ES-I3 (cell line): Measurements from ENCODE around the gene PSMD8.
"Not testable (repeated sequence)": the region's sequence is repeated elsewhere in the genome, so short reads cannot be mapped to it uniquely, and the experiment has no call there.

Experiments
- H3K36me3 ChIP-seq: 2 replicates; pipeline ENCODE4 v1.6.1; 2013; ENCODE audit warnings: mild to moderate bottlenecking, low read length, control low read depth, moderate library complexity; ENCODE audit not compliant: insufficient read depth
- H3K4me1 ChIP-seq: 2 replicates; pipeline ENCODE4 v1.6.1; 2013; ENCODE audit warnings: mild to moderate bottlenecking, control low read depth, low read length; ENCODE audit not compliant: insufficient read depth
- H3K9ac ChIP-seq: 2 replicates; pipeline ENCODE4 v1.6.1; 2013; ENCODE audit warnings: low read depth, mild to moderate bottlenecking, low read length, moderate library complexity
- H3K9me3 ChIP-seq: 2 replicates; pipeline ENCODE4 v1.6.1; 2013; ENCODE audit warnings: mild to moderate bottlenecking, low read length, moderate library complexity; ENCODE audit not compliant: control insufficient read depth, insufficient read depth

PSMD8 gene

DNA sequence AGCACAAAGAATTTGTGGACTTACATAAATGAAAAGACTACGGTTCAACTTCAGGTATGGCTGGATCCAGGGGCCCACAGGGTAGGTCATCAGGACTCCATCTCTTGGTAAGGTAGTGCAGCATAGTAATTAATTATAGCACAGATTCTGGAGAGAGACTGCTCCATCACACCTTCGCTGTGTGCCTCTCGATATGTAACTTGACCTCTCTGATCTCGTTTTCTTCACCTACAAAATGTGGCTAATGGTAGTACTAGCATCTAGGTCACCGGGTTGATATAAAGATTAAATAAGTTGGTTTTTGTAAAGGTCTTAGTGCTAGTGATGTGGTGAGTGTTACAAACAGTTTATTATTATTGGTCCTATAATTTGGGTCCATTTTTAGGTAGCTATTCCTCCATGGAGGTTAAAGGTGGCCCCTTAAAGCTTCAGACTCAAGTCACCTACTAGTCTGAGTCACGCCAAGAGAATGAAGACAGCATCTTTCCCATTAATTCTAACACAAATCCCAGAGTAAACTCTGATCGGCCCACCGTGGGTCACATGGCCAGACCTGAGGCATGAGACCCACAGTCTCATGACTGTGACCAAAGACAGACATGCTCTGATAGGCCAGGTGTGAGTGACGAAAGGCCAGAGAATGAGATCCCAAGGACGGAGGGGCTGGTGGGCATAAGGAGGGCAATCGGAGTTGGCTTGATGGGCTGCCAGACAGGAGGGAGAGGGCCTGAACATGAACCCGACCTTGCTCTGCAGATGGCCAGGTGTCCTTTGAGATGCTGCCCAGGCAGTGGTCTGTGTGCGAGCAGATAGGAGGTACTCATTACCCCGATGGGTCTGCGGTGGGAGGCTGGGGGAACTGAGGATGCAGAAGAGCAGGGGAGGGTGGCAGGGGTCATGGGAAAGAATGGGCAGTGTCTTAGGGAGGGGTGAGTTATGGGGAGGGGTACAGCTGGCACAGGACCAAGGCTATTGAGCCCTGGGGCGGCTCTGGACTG is 18.3 kb upstream of the PSMD8 start:
- no peaks in the 10 kb centered on the region for H3K9me3 ChIP-seq
- peaks cover 5% of the 10 kb centered on the region; the same call in 1 of the 2 replicates for H3K4me1 ChIP-seq
- no peak overlapping the region for H3K9ac ChIP-seq
- H3K36me3 ChIP-seq = no peaks in the 10 kb centered on the region

DNA sequence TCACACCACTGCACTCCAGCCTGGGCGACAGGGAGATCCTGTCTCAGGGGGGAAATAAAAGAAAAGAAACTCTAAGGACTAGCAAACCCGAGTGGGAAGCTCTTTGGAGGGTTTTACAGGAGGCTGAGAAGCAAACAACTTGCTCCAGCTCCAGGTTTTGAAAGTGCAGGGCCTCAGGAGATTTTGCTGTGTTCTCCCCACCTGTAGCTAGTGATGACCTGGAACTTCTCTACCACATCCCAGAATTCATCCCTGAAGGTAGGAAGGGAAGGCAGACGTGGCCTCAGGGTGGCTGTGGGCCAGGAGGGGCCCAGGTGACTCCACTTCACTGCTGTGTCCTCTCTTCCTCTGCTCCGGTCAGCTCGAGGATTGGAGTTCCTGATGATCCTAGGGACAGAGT is 16.3 kb upstream of the PSMD8 start:
- Histone ChIP-seq H3K9ac (no peak overlapping the region), H3K36me3 (no peaks in the 10 kb centered on the region), H3K4me1 (peaks cover 5% of the 10 kb centered on the region; the same call in 1 of the 2 replicates), H3K9me3 (no peaks in the 10 kb centered on the region)

DNA sequence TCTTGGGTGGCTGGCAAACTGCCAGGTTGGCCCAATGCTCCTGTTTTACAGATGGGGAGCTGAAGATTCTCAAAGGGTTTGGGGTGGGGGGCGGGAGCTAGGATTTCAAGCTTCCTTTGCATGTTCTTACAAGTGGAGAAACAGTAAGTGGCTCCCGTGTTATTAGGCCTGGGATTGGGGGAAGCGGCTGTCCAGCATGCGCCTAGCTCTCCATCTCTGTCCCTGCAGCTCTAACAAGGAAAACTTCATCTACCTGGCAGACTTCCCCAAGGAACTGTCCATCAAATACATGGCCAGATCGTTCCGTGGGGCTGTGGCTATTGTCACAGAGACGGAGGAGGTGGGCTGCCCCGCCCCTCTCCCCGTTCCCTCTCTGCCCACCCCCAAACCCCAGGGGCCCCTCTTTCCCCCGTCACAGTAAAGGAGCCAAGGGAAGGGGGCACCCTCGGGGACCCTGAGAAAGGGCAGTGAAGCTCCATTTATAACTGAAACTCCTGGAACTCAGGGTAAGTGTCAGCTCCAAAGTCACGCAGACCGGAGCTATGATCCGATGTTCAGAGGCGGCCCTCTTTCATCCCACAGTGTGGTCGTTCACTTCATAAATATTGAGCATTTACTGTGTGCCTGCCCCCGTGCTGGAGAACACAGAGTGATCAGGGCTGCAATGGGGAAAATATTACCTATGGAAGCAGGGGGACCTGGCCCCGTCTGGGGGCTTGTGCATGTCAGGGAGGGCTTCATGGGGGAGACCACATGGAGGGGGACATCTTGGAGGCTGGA is 14.9 kb upstream of the PSMD8 start:
- Histone ChIP-seq H3K9ac (no peak overlapping the region), H3K9me3 (no peaks in the 10 kb centered on the region), H3K36me3 (no peaks in the 10 kb centered on the region), H3K4me1 (peaks cover 5% of the 10 kb centered on the region; the same call in 1 of the 2 replicates)

DNA sequence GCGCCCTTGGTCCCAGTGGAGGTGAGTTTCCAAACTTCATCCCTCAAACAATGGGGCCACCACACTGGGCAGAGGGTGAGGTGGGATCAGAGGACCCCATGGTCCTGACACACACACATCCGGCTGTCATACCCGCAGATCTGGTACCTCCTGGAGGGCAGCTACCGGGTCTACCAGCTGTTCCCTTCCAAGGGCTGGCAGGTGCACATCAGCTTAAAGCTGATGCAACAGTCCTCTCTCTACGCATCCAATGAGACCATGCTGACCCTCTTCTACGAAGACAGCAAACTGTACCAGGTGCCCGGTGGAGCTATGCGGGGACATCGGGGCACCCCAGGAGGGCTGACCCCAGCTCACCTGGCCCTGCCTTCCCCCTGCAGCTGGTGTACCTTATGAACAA is 14.0 kb upstream of the PSMD8 start:
- H3K9me3 ChIP-seq = no peaks in the 10 kb centered on the region; the same call in 1 of the 2 replicates
- H3K36me3 ChIP-seq = no peaks in the 10 kb centered on the region
- H3K4me1 ChIP-seq = peaks cover 5% of the 10 kb centered on the region; the same call in 1 of the 2 replicates
- no peak overlapping the region for H3K9ac ChIP-seq

DNA sequence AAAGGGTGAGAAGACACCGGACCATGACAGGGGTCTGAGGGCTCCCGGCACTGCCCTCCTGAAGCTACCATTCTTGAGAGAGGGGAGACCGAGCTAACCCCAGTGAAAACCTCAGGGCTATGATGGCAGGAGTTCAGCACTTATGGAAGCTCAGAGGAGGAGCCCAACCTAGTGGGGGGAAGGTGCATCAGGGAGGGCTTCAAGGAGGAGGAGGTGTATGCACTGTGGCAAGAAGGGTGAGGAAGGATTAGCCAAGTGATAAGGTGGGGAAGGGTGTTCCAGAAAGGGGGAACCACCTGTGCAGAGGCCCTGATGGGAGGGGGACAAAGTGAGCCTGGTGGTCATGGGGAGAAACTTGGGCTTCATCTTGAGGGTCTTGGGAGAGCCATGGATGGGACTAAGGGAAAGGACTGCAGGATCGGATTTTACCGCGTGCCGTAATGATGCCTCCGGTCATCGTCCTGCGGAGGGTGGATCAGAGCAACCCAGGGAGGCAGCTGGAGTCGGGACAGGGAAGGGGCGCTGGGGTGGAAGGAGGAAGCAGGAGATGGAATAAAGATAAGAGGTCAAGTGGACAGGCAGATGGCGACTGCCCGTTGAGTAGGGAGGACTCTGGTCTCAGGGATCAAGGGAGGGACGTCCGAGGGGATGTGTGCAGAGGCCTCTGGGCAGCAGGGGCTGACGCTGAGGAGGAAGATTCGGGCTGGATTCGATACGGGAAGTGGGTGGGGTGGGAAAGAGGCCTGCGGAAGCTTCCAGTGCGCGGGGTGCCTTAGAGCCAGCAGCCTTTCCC is 13.3 kb upstream of the PSMD8 start:
- H3K9me3 ChIP-seq = no peaks in the 10 kb centered on the region; the same call in 1 of the 2 replicates
- H3K9ac ChIP-seq = peak overlapping the region; percentile 40; the same call in 1 of the 2 replicates
- H3K4me1 ChIP-seq = peaks cover 5% of the 10 kb centered on the region; the same call in 1 of the 2 replicates
- H3K36me3 ChIP-seq = no peaks in the 10 kb centered on the region

- no peaks in the 10 kb centered on the region; the same call in 1 of the 2 replicates for H3K9me3 ChIP-seq
- H3K9ac ChIP-seq = peak overlapping the region; percentile 53; the same call in 1 of the 2 replicates
- H3K4me1 ChIP-seq = peaks cover 2% of the 10 kb centered on the region; the same call in 1 of the 2 replicates
- H3K36me3 ChIP-seq = no peaks in the 10 kb centered on the region
Observed at GRCh38 chr19:38361633-38362075, 12.7 kb upstream of the PSMD8 start.

- H3K4me1 ChIP-seq = no peaks in the 10 kb centered on the region; the same call in 1 of the 2 replicates
- no peaks in the 10 kb centered on the region for H3K36me3 ChIP-seq
- peak overlapping the region; percentile 53; the same call in 1 of the 2 replicates for H3K9ac ChIP-seq
- no peaks in the 10 kb centered on the region; the same call in 1 of the 2 replicates for H3K9me3 ChIP-seq
Observed at GRCh38 chr19:38362076-38362945, 12.1 kb upstream of the PSMD8 start.

- H3K9ac ChIP-seq = peak overlapping the region; percentile 53; the same call in 1 of the 2 replicates
- H3K9me3 ChIP-seq, H3K4me1 ChIP-seq, H3K36me3 ChIP-seq: not testable (repeated sequence)
Observed at GRCh38 chr19:38362946-38363688, 11.3 kb upstream of the PSMD8 start.

- no peaks in the 10 kb centered on the region for H3K36me3 ChIP-seq
Observed at GRCh38 chr19:38367041-38367440, 7.3 kb upstream of the PSMD8 start.

DNA sequence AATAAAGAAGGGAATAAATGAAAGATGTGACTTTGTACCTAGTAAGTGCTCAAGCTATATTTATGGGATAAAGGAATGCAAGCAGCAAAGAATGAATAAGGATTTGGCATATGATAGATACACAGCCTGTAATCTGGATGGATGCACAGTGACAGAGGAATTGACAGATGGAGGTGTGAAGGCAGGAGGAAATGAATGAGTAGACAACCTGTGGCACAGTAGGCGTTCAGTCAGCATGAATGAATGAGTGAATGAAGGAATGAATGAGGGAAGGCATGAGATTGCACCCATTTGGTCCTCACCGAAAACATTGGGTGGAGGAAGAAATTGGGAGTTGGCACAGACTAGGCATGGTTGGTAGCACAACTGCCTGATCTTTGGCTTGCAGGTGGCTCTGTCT is 4.8 kb upstream of the PSMD8 start:
- no peaks in the 10 kb centered on the region; the same call in 1 of the 2 replicates for H3K9me3 ChIP-seq
- H3K36me3 ChIP-seq = no peaks in the 10 kb centered on the region
- H3K9ac ChIP-seq = no peak overlapping the region
- H3K4me1 ChIP-seq = no peaks in the 10 kb centered on the region

More at GRCh38 chr19:38367041-38367440, 7.3 kb upstream of the PSMD8 start:
- H3K9me3 ChIP-seq = no peaks in the 10 kb centered on the region; the same call in 1 of the 2 replicates
- no peak overlapping the region for H3K9ac ChIP-seq
- H3K4me1 ChIP-seq = no peaks in the 10 kb centered on the region

DNA sequence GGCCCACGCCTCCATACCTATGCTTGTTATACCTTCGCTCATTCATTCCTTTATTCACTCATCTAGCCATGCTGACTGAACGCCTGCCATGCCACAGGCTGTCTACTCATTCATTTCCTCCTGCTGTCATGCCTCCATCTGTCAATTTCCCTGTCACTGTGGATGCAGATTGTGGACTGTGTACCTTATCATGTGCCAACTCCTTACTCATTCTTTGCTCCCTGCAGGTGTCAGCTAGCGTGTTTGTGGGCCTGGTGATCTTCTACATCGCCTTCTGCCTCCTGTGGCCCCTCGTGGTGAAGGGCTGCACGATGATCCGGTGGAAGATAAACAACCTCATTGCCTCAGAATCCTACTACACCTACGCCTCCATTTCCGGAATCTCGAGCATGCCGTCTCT is 4.1 kb upstream of the PSMD8 start:
- Histone ChIP-seq H3K4me1 (no peaks in the 10 kb centered on the region; the same call in 1 of the 2 replicates), H3K9me3 (no peaks in the 10 kb centered on the region), H3K9ac (no peak overlapping the region), H3K36me3 (no peaks in the 10 kb centered on the region)

DNA sequence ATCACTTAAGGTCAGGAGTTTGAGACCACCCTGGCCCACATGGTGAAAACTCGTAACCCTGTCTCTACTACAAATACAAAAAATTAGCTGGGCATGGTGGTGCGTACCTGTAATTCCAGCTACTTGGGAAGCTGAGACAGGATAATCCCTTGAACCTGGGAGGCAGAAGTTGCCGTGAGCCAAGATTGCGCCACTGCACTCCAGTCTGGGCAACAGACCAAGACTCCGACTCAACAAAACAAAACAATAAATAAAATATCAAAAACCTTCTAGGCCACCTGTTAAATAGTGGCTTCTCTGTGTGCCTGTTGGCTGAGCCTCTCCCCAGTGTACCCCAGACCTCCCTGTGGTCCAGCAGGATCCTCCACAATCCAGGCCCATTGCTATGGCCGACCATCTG is 3.3 kb upstream of the PSMD8 start:
- Histone ChIP-seq H3K9ac (no peak overlapping the region), H3K36me3 (no peaks in the 10 kb centered on the region), H3K4me1 (peaks cover 7% of the 10 kb centered on the region), H3K9me3 (no peaks in the 10 kb centered on the region)
